CD4-positive, alpha-beta T cell (primary cell): ENCODE results near the gene OMA1. TPM values are rescaled to one million over a fixed set of nuclear protein-coding genes. Genes with fewer than 3 reads are reported as not detected.

Source experiments
- ATAC-seq: fragments of 200-7000 bp; cut with Tn5 transposase; one replicate; pipeline ENCODE4 v1.10.0; 2022; ENCODE audit warnings: mild to moderate bottlenecking; ENCODE audit not compliant: poor library complexity
- CTCF ChIA-PET: fragments of 350-600 bp; sonication (Branson Sonifier 250); formaldehyde crosslinking; loops from one replicate; lab custom pipeline; 2021; ENCODE audit warnings: antibody characterized with exemption, inconsistent platforms; lab: Charles Lee
- POLR2A ChIA-PET: fragments of 350-600 bp; sonication (Branson Sonifier 250); formaldehyde crosslinking; loops from one replicate; lab custom pipeline; 2021; ENCODE audit warnings: antibody characterized with exemption, inconsistent platforms; lab: Charles Lee
- DNase-seq, 14 experiments: peaks; one replicate each; pipeline ENCODE4 v3.0.0-alpha.2; 2013 to 2020; ENCODE audit warnings: mixed read lengths in 2 of 14
- H3K27ac ChIP-seq, 2 donors: one replicate each; pipeline versions ENCODE4 v1.5.1 to v1.7.0; 2013; ENCODE audit warnings: low read length in 2 of 2, low read depth in 1 of 2, mild to moderate bottlenecking in 1 of 2
- H3K27me3 ChIP-seq, 2 experiments: 1 replicate in 1 of 2; 2 replicates in 1 of 2; pipeline versions ENCODE4 v1.6.1 to v1.7.0; 2013; ENCODE audit warnings: low read length in 2 of 2, control low read depth in 1 of 2, mild to moderate bottlenecking in 1 of 2, moderate library complexity in 1 of 2; ENCODE audit not compliant: insufficient read depth in 2 of 2, control insufficient read depth in 1 of 2
- H3K36me3 ChIP-seq: one replicate; pipeline ENCODE4 v1.6.1; 2013; ENCODE audit warnings: low read length, control low read depth; ENCODE audit not compliant: insufficient read depth
- H3K4me1 ChIP-seq: one replicate; pipeline ENCODE4 v1.6.1; 2013; ENCODE audit warnings: low read length, control low read depth; ENCODE audit not compliant: insufficient read depth
- H3K4me3 ChIP-seq: one replicate; pipeline ENCODE4 v1.5.1; 2013; ENCODE audit warnings: mild to moderate bottlenecking, low read length, moderate library complexity
- H3K9me3 ChIP-seq, 2 experiments: 1 replicate in 1 of 2; 2 replicates in 1 of 2; pipeline versions ENCODE4 v1.6.1 to v1.7.0; 2013; ENCODE audit warnings: low read length in 2 of 2, mild to moderate bottlenecking in 2 of 2, control low read depth in 1 of 2, moderate library complexity in 1 of 2; ENCODE audit not compliant: control insufficient read depth in 1 of 2, insufficient read depth in 1 of 2
- H3K27ac Mint-ChIP-seq: one replicate; pipeline ENCODE4 v1.8.0; 2020; ENCODE audit warnings: mixed read lengths
- H3K27me3 Mint-ChIP-seq: one replicate; pipeline ENCODE4 v1.8.0; 2021; ENCODE audit warnings: mixed read lengths
- H3K36me3 Mint-ChIP-seq: one replicate; pipeline ENCODE4 v1.8.0; 2021; ENCODE audit warnings: low read depth, mixed read lengths
- H3K4me1 Mint-ChIP-seq: one replicate; pipeline ENCODE4 v1.8.0; 2021; ENCODE audit warnings: low read depth, mixed read lengths
- H3K4me3 Mint-ChIP-seq: one replicate; pipeline ENCODE4 v1.8.0; 2020; ENCODE audit warnings: mild to moderate bottlenecking, mixed read lengths
- H3K9me3 Mint-ChIP-seq: one replicate; pipeline ENCODE4 v1.8.0; 2020; ENCODE audit warnings: mixed read lengths
- intact Hi-C, 2 experiments: fragments of 100-400 bp; cut with DNase I in 1 of 2; cut with micrococcal nuclease in 1 of 2; formaldehyde crosslinking; loops; one replicate each; pipeline versions ENCODE4 v1.15.1 to v1.9.0; 2023 to 2025; cut with DNase I, micrococcal nuclease
- total RNA-seq, 174 experiments: library from RNA in 2 of 174; stranded (reverse) in 2 of 174; gene quantifications; one replicate each; pipeline ENCODE4 v1.2.3 and lab custom pipeline; 2021 to 2026
- TF ChIP-seq, protein P1 (sequence below): fragments of 200-600 bp; IDR thresholded peaks from one replicate; pipeline ENCODE4 v1.8.0; 2022; ENCODE audit warnings: antibody characterized with exemption, mild to moderate bottlenecking

OMA1 gene
- total RNA-seq, 2 experiments from 2014 or later, result 23.7 to 27.7 TPM

GRCh38 chr1:58454807-58455206 is 91.7 kb downstream of the OMA1 start:
- no peaks in the 10 kb centered on the region for H3K27me3 ChIP-seq
- Mint-ChIP-seq H3K36me3 (no peaks in the 10 kb centered on the region), H3K4me3 (no peak overlapping the region), H3K9me3 (no peaks in the 10 kb centered on the region), H3K27ac (no peak overlapping the region), H3K27me3 (no peaks in the 10 kb centered on the region), H3K4me1 (no peaks in the 10 kb centered on the region)
- ChIA-PET POLR2A (no interaction called here), CTCF (no interaction called here)
- no peaks in the 10 kb centered on the region for H3K4me1 ChIP-seq
- no peak overlapping the region for H3K27ac ChIP-seq
- H3K36me3 ChIP-seq, result no peaks in the 10 kb centered on the region
- TF ChIP-seq, protein P1, sequence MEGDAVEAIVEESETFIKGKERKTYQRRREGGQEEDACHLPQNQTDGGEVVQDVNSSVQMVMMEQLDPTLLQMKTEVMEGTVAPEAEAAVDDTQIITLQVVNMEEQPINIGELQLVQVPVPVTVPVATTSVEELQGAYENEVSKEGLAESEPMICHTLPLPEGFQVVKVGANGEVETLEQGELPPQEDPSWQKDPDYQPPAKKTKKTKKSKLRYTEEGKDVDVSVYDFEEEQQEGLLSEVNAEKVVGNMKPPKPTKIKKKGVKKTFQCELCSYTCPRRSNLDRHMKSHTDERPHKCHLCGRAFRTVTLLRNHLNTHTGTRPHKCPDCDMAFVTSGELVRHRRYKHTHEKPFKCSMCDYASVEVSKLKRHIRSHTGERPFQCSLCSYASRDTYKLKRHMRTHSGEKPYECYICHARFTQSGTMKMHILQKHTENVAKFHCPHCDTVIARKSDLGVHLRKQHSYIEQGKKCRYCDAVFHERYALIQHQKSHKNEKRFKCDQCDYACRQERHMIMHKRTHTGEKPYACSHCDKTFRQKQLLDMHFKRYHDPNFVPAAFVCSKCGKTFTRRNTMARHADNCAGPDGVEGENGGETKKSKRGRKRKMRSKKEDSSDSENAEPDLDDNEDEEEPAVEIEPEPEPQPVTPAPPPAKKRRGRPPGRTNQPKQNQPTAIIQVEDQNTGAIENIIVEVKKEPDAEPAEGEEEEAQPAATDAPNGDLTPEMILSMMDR, result no peak
- H3K4me3 ChIP-seq, result no peak overlapping the region
- H3K9me3 ChIP-seq, result no peaks in the 10 kb centered on the region
- DNase-seq (no peak), ATAC-seq (no peak)
- intact Hi-C loops, result no loop called here

- POLR2A ChIA-PET, result no interaction called here
- TF ChIP-seq, protein P1, result no peak
- Mint-ChIP-seq H3K27ac (no peak overlapping the region), H3K4me1 (no peaks in the 10 kb centered on the region), H3K27me3 (no peaks in the 10 kb centered on the region), H3K4me3 (no peak overlapping the region), H3K9me3 (no peaks in the 10 kb centered on the region), H3K36me3 (no peaks in the 10 kb centered on the region)
- Histone ChIP-seq H3K27ac (no peak overlapping the region), H3K4me3 (no peak overlapping the region), H3K4me1 (no peaks in the 10 kb centered on the region), H3K27me3 (no peaks in the 10 kb centered on the region), H3K36me3 (no peaks in the 10 kb centered on the region), H3K9me3 (no peaks in the 10 kb centered on the region)
- intact Hi-C loops, result no loop called here
- CTCF ChIA-PET, result no interaction called here
- no peak for DNase-seq
- ATAC-seq, result no peak
Measured at GRCh38 chr1:58454385-58454784, 92.1 kb downstream of the OMA1 start.

DNA sequence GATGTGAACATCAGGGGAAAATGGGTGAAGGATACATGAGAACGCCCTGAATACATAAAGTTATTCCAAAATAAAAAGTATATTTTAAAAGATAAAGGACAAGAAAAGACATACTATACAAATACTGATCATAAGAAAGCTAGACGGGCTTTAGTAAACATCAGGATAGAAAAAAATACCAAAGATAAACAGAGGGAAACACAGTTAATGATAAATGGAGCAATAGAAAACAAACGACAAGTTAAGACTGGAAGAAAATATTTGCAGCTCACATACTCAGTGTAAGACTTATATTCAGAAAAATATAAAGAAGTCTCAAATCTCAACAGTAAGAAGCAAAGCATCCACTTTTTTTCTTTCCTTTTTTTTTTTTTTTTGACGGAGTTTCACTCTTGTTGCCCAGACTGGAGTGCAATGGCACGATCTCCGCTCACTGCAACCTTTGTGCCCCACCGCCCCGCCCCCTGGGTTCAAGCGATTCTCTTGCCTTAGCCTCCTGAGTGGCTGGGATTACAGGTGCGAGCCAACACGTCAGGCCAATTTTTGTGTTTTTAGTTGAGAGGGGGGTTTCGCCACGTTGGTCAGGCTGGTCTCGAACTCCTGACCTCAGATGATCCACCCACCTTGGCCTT is 94.8 kb downstream of the OMA1 start:
- intact Hi-C loops, result no loop called here
- no peaks in the 10 kb centered on the region for H3K36me3 Mint-ChIP-seq
- CTCF ChIA-PET, result no interaction called here

More for the DNA sequence above, 94.8 kb downstream of the OMA1 start:
- ATAC-seq (no peak), DNase-seq (no peak)
- no peaks in the 10 kb centered on the region for H3K4me1 Mint-ChIP-seq
- Histone ChIP-seq H3K27me3 (no peaks in the 10 kb centered on the region), H3K36me3 (no peaks in the 10 kb centered on the region), H3K4me1 (no peaks in the 10 kb centered on the region), H3K4me3 (no peak overlapping the region), H3K27ac (no peak overlapping the region), H3K9me3 (no peaks in the 10 kb centered on the region)
- TF ChIP-seq, protein P1, result no peak
- no peaks in the 10 kb centered on the region for H3K9me3 Mint-ChIP-seq
- no peak overlapping the region for H3K27ac Mint-ChIP-seq
- no peak overlapping the region for H3K4me3 Mint-ChIP-seq
- POLR2A ChIA-PET, result no interaction called here
- H3K27me3 Mint-ChIP-seq, result no peaks in the 10 kb centered on the region
